Measurements from ENCODE around the gene MATR3.
"Not testable (repeated sequence)": the region's sequence is repeated elsewhere in the genome, so short reads cannot be mapped to it uniquely, and the experiment has no call there.

DNA sequence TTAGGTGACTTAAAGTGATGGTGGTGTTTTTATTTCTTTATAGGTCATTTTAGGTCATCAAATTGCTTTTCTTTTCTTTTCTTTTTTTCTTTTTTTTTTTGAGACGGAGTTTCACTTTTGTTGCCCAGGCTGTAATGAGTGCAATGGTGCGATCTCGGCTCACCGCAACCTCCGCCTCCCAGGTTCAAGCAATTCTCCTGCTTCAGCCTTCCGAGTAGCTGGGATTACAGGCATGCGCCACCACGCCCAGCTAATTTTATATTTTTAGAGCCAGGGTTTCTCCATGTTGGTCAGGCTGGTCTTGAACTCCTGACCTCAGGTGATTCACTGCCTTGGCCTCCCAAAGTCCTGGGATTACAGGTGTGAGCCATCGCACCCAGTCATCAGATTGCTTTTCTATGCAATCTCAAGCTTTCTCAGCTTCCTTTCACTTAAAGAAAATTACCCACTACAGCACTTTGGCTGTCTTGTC, 17.2 kb downstream of the MATR3 start:
- TF ChIP-seq CTCF (IDR thresholded peaks at IDR 0.05; ENCODE audit: low read depth, low read length, poor library complexity, severe bottlenecking); EZH2phosphoT487 (IDR thresholded peaks at IDR 0.05; ENCODE audit: borderline replicate concordance, low read length): not testable (repeated sequence)

Measured in DOHH2 (cell line).